ENCODE results near the gene TMPRSS12.

DNA sequence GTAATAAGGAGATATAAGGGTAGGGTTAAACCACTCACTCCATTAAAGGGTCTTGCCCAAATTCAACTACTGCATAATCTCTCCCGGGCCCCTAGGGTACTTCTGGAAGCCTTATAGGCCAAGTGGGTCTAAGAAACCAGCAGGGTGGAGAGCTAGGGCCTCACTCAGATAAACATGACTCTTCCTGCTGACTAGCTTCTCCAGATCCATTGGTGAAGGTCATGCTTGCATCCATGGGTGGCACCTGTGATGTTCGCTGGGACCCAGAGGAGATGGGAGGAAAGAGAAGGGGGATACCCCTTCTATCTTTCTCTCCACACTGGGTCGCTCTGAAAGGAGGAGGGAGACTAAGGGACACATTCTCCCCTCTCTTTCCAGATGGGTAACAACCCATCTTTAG is 73.6 kb downstream of the TMPRSS12 start:
- TF ChIP-seq CTCF (IDR thresholded peaks at IDR 0.05) (no peak), POLR2A (IDR thresholded peaks at IDR 0.05) (no peak), POLR2AphosphoS5 (IDR thresholded peaks at IDR 0.05) (no peak)
